ENCODE data around the gene CAPN12.

DNA sequence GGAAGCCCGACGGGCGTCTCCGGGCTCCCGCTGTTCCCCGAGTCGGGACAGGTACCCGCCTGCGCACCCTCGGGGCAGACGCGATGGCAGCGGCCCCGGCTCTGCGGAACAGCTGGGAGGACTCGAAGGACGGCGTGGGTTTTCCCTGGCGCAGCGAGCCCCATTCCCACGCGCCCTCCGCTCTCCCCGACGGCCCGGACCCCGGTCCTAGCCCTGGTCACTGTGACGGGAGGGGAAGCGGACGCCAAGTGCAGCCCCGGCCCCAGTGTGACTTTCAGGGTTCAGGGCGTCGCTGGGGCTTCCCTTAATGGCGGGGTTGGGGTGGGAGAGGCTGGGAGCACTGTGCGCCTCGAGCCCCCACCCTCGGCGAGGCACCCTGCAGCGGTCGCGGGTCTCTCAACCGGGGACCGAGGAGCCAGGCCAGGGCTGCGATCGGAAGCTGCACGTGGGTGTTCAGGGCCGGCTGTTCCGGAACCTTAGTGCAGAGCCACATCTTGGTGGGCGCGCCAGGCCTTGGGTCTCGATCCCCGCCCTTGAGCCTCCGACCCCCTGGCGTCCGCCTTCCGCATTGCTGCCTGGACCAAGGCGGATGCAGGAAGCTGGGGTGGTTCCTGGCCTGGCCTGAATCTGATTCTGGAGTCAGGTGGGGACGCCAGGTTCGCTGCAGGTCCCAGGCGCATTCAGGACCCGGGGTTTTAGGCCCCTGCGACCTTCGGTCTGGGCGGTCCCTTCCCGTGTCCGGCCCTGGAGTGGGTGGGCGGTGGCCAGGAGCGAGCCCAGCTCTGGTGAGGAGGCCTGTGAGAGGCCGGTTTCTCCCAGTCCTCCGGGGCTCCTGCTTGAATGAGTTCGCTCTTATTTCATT is 48.2 kb upstream of the CAPN12 start:
- TF ChIP-seq CTCF (IDR thresholded peaks at IDR 0.05) (no peak), POLR2A (IDR thresholded peaks at IDR 0.05) (no peak)
